Measurements from ENCODE around the gene AAGAB.

The AAGAB gene

GRCh38 chr15:67186226-67186649 is 68.2 kb downstream of the AAGAB start:
- H3K27ac ChIP-seq (ENCODE audit: extremely low read depth, low read depth, low read length) = no peak overlapping the region
- H3K9me3 ChIP-seq (ENCODE audit: control insufficient read depth, insufficient read depth, low read depth, low read length) = no peaks in the 10 kb centered on the region
- H3K4me3 ChIP-seq (ENCODE audit: low read depth, low read length) = no peak overlapping the region
- H3K4me1 ChIP-seq (ENCODE audit: control insufficient read depth, insufficient read depth, low read length) = no peaks in the 10 kb centered on the region
- ChIA-PET CTCF (interaction anchor here (1.0 to 1.3 kb wide), 2 partner anchors 14 to 118 kb away, joined by 3 to 4 read pairs; no protein-coding TSS in a partner anchor), POLR2A (no interaction called here)
- TF ChIP-seq ZNF423 (tag by site-specific recombination; IDR thresholded peaks at IDR 0.05) (no peak), ZNF324 (tag by site-specific recombination; IDR thresholded peaks at IDR 0.05) (no peak), SP3 (tag by site-specific recombination; IDR thresholded peaks at IDR 0.05) (no peak), ZIC2 (tag by site-specific recombination; IDR thresholded peaks at IDR 0.05) (no peak), ZNF138 (tag by site-specific recombination; IDR thresholded peaks at IDR 0.05; ENCODE audit: borderline replicate concordance) (no peak), ZNF791 (tag by site-specific recombination; IDR thresholded peaks at IDR 0.05) (no peak)
- TF ChIP-seq, protein P1, sequence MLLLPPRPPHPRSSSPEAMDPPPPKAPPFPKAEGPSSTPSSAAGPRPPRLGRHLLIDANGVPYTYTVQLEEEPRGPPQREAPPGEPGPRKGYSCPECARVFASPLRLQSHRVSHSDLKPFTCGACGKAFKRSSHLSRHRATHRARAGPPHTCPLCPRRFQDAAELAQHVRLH (tag by site-specific recombination; IDR thresholded peaks at IDR 0.05) = no peak
- H3K36me3 ChIP-seq (ENCODE audit: control insufficient read depth in 2 of 2, insufficient read depth in 1 of 2, low read length in 2 of 2) = peaks cover 0 to 72% of the 10 kb centered on the region in 2 experiments

DNA sequence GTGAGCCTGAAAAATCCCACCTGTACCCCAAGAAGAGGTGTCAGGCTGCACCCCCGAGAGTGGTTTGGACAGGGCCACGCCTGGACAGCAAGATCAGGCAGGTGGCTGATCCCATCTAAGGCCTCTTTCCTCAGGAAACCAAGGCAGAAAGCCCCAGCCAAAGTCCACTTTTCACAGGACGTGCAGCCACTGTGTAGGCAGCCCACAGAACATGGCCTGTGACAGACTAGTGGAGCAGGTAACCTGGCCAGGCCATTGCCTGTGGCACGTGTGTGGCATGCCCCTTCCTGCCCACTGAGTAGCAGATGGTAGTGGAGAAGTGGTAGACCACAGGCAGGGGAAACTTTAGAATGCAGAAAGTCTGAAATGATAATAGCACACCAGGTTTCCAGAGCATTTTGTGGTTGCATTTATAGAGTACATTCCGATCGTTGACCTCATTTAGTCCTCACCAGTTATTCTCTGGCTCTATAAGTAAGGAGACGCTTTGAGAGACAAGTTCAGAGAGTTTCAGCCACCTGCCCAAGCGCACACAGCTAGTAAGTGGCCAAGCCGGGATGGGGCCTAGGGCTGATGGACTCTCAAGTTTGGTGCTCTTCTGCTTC is 68.7 kb downstream of the AAGAB start:
- TF ChIP-seq ZNF2 (tag by site-specific recombination; IDR thresholded peaks at IDR 0.05) (no peak), ZNF37A (tag by site-specific recombination; IDR thresholded peaks at IDR 0.05) (no peak), KLF1 (tag by site-specific recombination; IDR thresholded peaks at IDR 0.05) (no peak), ZNF274 (IDR thresholded peaks at IDR 0.05; ENCODE audit: low read length) (no peak), ZNF274 (tag by site-specific recombination; IDR thresholded peaks at IDR 0.05; ENCODE audit: borderline replicate concordance) (no peak), ZNF530 (tag by site-specific recombination; IDR thresholded peaks at IDR 0.05; ENCODE audit: low read depth) (no peak), GLIS2 (tag by site-specific recombination; IDR thresholded peaks at IDR 0.05) (no peak), ZNF174 (tag by site-specific recombination; IDR thresholded peaks at IDR 0.05) (no peak), SP2 (tag by site-specific recombination; IDR thresholded peaks at IDR 0.05) (no peak), EGR2 (tag by site-specific recombination; IDR thresholded peaks at IDR 0.05; ENCODE audit: low read depth) (no peak), ZNF416 (tag by site-specific recombination; IDR thresholded peaks at IDR 0.05) (no peak), ZNF654 (tag by site-specific recombination; IDR thresholded peaks at IDR 0.05; ENCODE audit: low read depth) (no peak), ZNF585B (tag by site-specific recombination; IDR thresholded peaks at IDR 0.05) (no peak)
- TF ChIP-seq, protein P2, sequence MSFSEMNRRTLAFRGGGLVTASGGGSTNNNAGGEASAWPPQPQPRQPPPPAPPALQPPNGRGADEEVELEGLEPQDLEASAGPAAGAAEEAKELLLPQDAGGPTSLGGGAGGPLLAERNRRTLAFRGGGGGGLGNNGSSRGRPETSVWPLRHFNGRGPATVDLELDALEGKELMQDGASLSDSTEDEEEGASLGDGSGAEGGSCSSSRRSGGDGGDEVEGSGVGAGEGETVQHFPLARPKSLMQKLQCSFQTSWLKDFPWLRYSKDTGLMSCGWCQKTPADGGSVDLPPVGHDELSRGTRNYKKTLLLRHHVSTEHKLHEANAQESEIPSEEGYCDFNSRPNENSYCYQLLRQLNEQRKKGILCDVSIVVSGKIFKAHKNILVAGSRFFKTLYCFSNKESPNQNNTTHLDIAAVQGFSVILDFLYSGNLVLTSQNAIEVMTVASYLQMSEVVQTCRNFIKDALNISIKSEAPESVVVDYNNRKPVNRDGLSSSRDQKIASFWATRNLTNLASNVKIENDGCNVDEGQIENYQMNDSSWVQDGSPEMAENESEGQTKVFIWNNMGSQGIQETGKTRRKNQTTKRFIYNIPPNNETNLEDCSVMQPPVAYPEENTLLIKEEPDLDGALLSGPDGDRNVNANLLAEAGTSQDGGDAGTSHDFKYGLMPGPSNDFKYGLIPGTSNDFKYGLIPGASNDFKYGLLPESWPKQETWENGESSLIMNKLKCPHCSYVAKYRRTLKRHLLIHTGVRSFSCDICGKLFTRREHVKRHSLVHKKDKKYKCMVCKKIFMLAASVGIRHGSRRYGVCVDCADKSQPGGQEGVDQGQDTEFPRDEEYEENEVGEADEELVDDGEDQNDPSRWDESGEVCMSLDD (tag by site-specific recombination; IDR thresholded peaks at IDR 0.05) = no peak
- CTCF ChIA-PET = interaction anchor here (1.0 to 1.3 kb wide), 2 partner anchors 14 to 118 kb away, joined by 3 to 4 read pairs; no protein-coding TSS in a partner anchor
- no peak overlapping the region for H3K27ac ChIP-seq (ENCODE audit: extremely low read depth, low read depth, low read length)
- no peaks in the 10 kb centered on the region for H3K4me1 ChIP-seq (ENCODE audit: control insufficient read depth, insufficient read depth, low read length)
- H3K9me3 ChIP-seq (ENCODE audit: control insufficient read depth, insufficient read depth, low read depth, low read length) = no peaks in the 10 kb centered on the region
- peaks cover 0 to 71% of the 10 kb centered on the region in 2 experiments for H3K36me3 ChIP-seq (ENCODE audit: control insufficient read depth in 2 of 2, insufficient read depth in 1 of 2, low read length in 2 of 2)
- H3K4me3 ChIP-seq (ENCODE audit: low read depth, low read length) = no peak overlapping the region
- POLR2A ChIA-PET = no interaction called here

GRCh38 chr15:67185051-67185450 is 69.4 kb downstream of the AAGAB start:
- ChIA-PET CTCF (no interaction called here), POLR2A (no interaction called here)
- Histone ChIP-seq H3K4me3 (ENCODE audit: low read depth, low read length) (no peak overlapping the region), H3K9me3 (ENCODE audit: control insufficient read depth, insufficient read depth, low read depth, low read length) (no peaks in the 10 kb centered on the region), H3K36me3 (ENCODE audit: control insufficient read depth in 2 of 2, insufficient read depth in 1 of 2, low read length in 2 of 2) (peaks cover 0 to 66% of the 10 kb centered on the region in 2 experiments), H3K4me1 (ENCODE audit: control insufficient read depth, insufficient read depth, low read length) (no peaks in the 10 kb centered on the region), H3K27ac (ENCODE audit: extremely low read depth, low read depth, low read length) (no peak overlapping the region)
- 0 out of 2 replicates have a peak, but pooled peaks have one; percentile 28 for TF ChIP-seq SCRT1 (tag by site-specific recombination; IDR thresholded peaks at IDR 0.05; ENCODE audit: borderline replicate concordance)
- TF ChIP-seq ZBTB44 (tag by site-specific recombination; IDR thresholded peaks at IDR 0.05) = no peak
- TF ChIP-seq SCRT2 (tag by site-specific recombination; IDR thresholded peaks at IDR 0.05) = 0 out of 2 replicates have a peak, but pooled peaks have one; percentile 55
